ENCODE results near the gene NPR3. TPM values are rescaled to one million over a fixed set of nuclear protein-coding genes. Genes with fewer than 3 reads are reported as not detected.

The NPR3 gene
- total and polyA plus RNA-seq, 7 donors = 0.23 to 17.6 (median 5.0) TPM

- peak in 1 of 4 donors; percentile 12 for TF ChIP-seq POLR2AphosphoS5 (IDR thresholded peaks at IDR 0.05)
- no peak for TF ChIP-seq EP300 (IDR thresholded peaks at IDR 0.05)
- TF ChIP-seq, protein P1, sequence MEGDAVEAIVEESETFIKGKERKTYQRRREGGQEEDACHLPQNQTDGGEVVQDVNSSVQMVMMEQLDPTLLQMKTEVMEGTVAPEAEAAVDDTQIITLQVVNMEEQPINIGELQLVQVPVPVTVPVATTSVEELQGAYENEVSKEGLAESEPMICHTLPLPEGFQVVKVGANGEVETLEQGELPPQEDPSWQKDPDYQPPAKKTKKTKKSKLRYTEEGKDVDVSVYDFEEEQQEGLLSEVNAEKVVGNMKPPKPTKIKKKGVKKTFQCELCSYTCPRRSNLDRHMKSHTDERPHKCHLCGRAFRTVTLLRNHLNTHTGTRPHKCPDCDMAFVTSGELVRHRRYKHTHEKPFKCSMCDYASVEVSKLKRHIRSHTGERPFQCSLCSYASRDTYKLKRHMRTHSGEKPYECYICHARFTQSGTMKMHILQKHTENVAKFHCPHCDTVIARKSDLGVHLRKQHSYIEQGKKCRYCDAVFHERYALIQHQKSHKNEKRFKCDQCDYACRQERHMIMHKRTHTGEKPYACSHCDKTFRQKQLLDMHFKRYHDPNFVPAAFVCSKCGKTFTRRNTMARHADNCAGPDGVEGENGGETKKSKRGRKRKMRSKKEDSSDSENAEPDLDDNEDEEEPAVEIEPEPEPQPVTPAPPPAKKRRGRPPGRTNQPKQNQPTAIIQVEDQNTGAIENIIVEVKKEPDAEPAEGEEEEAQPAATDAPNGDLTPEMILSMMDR (IDR thresholded peaks at IDR 0.05) = no peak
- TF ChIP-seq POLR2A (IDR thresholded peaks at IDR 0.05) = no peak
- WGBS, 2 donors = 85 to 86% methylated on average over 7 of the region's 7 CpGs
- no peak overlapping the region for H3K4me3 ChIP-seq
- DNase-seq = no peak
- no peaks in the 10 kb centered on the region for H3K36me3 ChIP-seq
- H3K27ac ChIP-seq = peak overlapping the region in 1 of 4 donors; percentile 59
- H3K27me3 ChIP-seq = no peaks in the 10 kb centered on the region
- intact Hi-C loops (cut with DNase I) = no loop called here
- H3K4me1 ChIP-seq = peaks cover 0 to 17% (median 0%) of the 10 kb centered on the region in 4 donors
- peaks cover 0 to 4% (median under 1%) of the 10 kb centered on the region in 4 donors for H3K9me3 ChIP-seq
Measured at GRCh38 chr5:32722957-32723356, 11.8 kb downstream of the NPR3 start.

DNA sequence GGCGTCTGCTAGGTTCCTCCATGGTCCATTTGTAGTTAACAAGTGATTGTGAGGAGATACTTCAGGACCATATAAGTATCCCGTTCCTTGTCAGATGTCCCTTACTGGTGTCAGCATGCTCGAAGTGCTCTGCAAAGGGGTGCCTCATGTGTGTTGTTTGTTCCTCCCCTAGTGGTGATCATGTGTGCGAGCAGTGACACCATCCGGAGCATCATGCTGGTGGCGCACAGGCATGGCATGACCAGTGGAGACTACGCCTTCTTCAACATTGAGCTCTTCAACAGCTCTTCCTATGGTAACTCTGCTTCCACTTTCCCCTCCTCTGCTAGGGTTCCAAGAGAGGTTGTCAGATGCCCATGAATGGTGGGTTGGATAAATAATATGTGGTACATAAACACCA, 13.4 kb downstream of the NPR3 start:
- Histone ChIP-seq H3K9me3 (peaks cover 0 to 2% (median 0%) of the 10 kb centered on the region in 4 donors), H3K4me3 (no peak overlapping the region), H3K36me3 (no peaks in the 10 kb centered on the region), H3K27ac (no peak overlapping the region), H3K27me3 (no peaks in the 10 kb centered on the region), H3K4me1 (peaks cover 0 to 17% (median 0%) of the 10 kb centered on the region in 4 donors)
- no peak for DNase-seq
- intact Hi-C loops (cut with DNase I) = no loop called here
- WGBS, 2 donors = 94% methylated on average over 7 of the region's 7 CpGs
- TF ChIP-seq, protein P1 (IDR thresholded peaks at IDR 0.05) = no peak
- TF ChIP-seq EP300 (IDR thresholded peaks at IDR 0.05) (no peak), POLR2AphosphoS5 (IDR thresholded peaks at IDR 0.05) (no peak), POLR2A (IDR thresholded peaks at IDR 0.05) (no peak)

DNA sequence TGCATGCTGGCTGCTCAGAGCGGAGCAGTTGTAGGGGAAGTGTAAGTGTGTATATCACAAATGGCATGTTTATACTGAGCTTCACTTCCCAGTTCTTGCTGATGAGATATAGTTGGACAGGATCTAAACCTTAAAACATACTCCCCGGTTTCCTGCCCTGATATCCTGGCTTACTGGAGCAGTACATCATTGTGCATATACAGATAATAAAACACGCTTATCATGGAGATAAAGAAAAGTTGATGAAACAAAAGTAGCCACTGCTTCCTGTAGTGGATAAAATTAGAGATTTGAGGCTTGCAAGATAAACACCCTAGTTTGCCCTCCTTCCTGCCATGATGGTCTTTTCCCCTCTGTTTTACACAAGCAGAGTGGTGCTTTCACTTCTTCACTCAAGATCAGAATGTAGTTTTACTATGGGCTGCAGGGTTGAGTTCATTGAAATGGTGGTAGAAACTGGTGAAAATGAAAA, 15.0 kb downstream of the NPR3 start:
- no peaks in the 10 kb centered on the region for H3K36me3 ChIP-seq
- H3K9me3 ChIP-seq = peaks cover 0 to 2% (median 0%) of the 10 kb centered on the region in 4 donors
- 34 to 51% methylated on average over 3 of the region's 3 CpGs for WGBS, 2 donors
- H3K4me1 ChIP-seq = peaks cover 0 to 17% (median 0%) of the 10 kb centered on the region in 4 donors
- no peak overlapping the region for H3K4me3 ChIP-seq
- DNase-seq = no peak
- TF ChIP-seq, protein P1 (IDR thresholded peaks at IDR 0.05) = no peak
- TF ChIP-seq POLR2A (IDR thresholded peaks at IDR 0.05) (no peak), POLR2AphosphoS5 (IDR thresholded peaks at IDR 0.05) (no peak), EP300 (IDR thresholded peaks at IDR 0.05) (no peak)
- H3K27me3 ChIP-seq = no peaks in the 10 kb centered on the region
- intact Hi-C loops (cut with DNase I) = no loop called here
- peak overlapping the region in 1 of 4 donors; percentile 7 for H3K27ac ChIP-seq

- intact Hi-C loops (cut with DNase I) = no loop called here
- peaks cover 0 to 2% (median 0%) of the 10 kb centered on the region in 4 donors for H3K9me3 ChIP-seq
- peaks cover 0 to 5% (median 0%) of the 10 kb centered on the region in 4 donors for H3K4me1 ChIP-seq
- DNase-seq = no peak
- no peak for TF ChIP-seq POLR2AphosphoS5 (IDR thresholded peaks at IDR 0.05)
- TF ChIP-seq POLR2A (IDR thresholded peaks at IDR 0.05) = no peak
- TF ChIP-seq, protein P1 (IDR thresholded peaks at IDR 0.05) = no peak
- TF ChIP-seq EP300 (IDR thresholded peaks at IDR 0.05) = no peak
- H3K27ac ChIP-seq = no peak overlapping the region
- H3K4me3 ChIP-seq = no peak overlapping the region
- H3K27me3 ChIP-seq = no peaks in the 10 kb centered on the region
- peaks cover 0 to 3% (median 0%) of the 10 kb centered on the region in 4 donors for H3K36me3 ChIP-seq
Measured at GRCh38 chr5:32729651-32730050, 18.5 kb downstream of the NPR3 start.

Measured in sigmoid colon (tissue), 7 donors.